HG02981 (cell line): ENCODE data around the gene AFG1L.
"Not testable (repeated sequence)": the region's sequence is repeated elsewhere in the genome, so short reads cannot be mapped to it uniquely, and the experiment has no call there.

ENCODE experiments used
- ATAC-seq: cut with Tn5 transposase; IDR thresholded peaks from one replicate; pipeline ENCODE4 v1.9.1; 2021; ENCODE audit warnings: mild to moderate bottlenecking, moderate library complexity; ENCODE audit not compliant: unreplicated experiment

The AFG1L gene

GRCh38 chr6:108348655-108349349 is 53.9 kb downstream of the AFG1L start:
- peak; percentile 91 for ATAC-seq

GRCh38 chr6:108350528-108350927 is 55.7 kb downstream of the AFG1L start:
- ATAC-seq, result peak; percentile 77

DNA sequence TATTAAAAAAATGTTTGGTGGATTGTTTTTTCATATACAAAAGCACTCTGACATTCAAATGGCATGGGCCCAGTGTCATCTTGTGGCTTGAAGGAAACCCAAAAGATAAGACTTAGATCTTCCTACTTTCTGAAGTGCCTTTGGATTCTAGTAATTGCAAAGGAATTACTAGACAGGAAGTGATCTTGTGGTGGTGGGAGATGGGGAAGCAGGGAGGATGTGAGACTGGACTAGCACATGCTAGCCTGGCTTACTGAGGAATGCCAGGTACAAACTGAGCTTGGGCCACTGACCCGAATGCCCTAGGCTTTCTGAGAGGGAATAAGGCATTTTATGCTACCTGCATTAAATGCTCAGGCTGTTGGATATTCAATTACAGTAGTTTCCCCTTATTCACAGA is 59.0 kb downstream of the AFG1L start:
- ATAC-seq, result no peak

DNA sequence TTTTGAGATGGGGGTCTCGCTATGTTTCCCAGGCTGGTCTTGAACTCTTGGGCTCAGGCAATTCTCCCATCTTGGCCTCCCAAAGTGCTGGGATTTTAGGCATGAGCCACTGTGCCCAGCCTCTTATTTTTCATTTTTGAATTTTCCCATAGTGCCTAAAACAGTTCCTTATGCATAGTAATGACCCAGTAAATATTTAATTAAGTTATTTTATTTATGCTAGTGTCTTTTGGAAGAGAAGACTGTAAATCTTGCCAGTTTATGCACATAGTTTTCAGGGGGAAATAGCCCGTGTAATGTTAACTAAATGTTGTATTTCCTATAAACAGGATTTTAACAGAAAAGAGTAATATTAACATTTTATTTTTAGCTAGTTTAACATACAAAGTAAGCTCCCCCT is 60.3 kb downstream of the AFG1L start:
- ATAC-seq, result no peak

DNA sequence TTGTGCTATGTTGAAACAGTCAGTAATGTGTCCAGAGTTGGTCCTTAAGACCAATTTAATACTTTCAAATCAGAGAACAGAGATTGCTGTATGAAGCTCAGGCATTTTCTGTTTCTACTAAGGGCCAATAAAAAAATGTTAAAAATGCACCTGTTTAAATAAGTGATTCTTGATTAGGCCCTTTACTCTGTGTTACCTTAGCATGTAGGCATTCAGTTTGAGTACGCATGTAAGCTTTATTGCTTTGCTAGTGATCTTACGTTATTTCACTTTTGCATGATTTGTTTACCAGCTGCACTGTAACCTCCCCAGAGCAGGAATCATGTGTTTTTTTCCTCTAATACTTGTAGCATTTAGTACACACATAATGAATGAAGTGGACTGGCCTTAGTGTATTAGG is 61.0 kb downstream of the AFG1L start:
- ATAC-seq, result no peak

GRCh38 chr6:108359901-108360882 is 65.3 kb downstream of the AFG1L start:
- ATAC-seq, result no peak

GRCh38 chr6:108360919-108361311 is 66.1 kb downstream of the AFG1L start:
- no peak for ATAC-seq

- no peak for ATAC-seq
Measured at GRCh38 chr6:108361312-108361932, 66.6 kb downstream of the AFG1L start.

DNA sequence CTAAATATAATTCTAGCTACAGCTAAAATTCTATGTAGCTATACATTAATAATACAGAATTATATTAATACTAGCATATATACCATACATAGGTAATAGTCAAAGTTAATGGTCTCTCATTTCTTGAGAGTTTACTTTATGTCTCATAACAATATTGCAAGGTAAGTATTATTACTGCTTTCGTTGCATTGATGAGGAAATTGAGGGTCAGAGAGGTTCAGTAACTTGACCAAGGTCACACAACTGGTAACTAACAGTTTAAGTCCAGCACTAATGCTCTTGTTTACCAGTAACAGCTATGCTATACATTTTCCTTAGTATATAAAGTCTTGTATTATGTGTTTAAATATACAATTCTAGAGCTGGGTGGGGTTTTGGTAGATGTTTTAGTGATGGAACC is 67.6 kb downstream of the AFG1L start:
- no peak for ATAC-seq

DNA sequence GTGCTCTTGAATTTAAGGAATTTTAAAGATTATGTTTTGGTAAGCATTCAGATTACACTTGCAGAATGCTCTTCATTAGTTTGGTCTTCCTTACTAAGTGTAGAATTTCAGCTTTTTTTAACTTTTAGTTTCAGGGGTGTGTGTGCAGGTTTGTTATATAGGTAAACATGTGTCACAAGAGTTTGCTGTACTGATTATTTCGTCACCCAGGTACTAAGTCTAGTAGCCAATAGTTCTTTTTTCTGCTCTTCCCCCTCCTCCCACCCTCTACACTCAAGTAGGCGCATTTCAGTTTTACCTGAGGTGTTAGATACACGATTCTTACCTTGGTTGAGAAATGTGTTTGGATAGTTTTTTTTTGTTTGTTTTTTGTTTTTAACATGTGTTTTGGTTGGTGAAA is 68.3 kb downstream of the AFG1L start:
- ATAC-seq, result no peak

- no peak for ATAC-seq
Measured at GRCh38 chr6:108363889-108364313, 69.0 kb downstream of the AFG1L start.

DNA sequence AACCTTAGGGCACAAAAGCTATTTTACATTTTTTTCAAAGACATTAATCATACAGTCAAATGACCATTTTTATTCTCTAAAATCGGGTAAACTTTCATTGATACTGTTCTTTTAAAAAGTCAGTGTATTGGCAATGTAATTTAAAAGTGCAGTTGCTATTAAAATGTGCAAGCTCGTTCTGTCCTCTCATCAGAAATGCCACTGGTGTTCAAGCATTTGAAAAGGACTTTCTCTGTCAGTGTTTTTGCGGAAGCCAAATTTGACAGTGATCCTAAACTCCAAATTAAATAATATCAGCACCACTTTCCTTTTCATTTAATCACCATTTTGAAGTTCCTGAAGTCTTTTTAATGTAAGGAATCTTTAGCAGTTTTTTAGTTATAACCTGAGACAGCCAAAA is 69.6 kb downstream of the AFG1L start:
- no peak for ATAC-seq

DNA sequence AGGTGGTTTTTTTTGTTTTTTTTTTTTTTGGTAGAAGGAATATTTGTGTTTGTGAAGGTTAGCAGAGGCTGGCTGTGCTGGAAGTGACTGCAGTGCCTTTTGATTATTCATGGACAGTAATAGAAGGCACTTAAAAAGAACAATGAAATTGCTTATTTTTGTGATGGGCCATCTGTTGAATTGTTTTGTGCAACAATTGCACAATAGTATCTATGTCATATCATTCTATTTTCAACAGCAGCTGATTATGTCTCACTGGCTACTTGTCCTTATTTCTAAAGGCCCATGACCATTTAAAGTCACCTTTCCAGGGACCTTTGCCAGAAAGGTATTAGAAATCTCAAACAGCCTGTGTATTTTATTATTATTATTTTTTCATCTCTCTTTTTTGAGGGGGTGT is 70.6 kb downstream of the AFG1L start:
- no peak for ATAC-seq

DNA sequence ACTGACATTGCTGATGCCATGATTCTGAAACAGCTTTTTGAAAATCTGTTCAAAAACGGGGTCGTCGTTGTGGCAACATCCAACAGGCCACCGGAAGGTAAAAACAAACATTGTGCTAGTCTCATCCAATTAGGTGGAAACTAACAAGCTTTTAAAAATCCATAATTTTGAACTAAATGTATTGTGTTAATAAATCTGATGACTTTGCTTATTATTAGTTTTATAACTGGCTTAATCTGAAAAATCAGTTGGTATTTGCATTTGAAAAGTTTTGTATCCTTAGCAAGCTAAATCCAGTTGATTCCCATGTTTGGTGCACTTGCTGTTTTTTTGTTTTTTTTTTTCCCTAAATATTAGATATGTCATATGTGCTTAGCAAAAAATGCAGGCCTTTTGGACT is 71.4 kb downstream of the AFG1L start:
- ATAC-seq, result no peak

GRCh38 chr6:108368431-108369030 is 73.7 kb downstream of the AFG1L start:
- ATAC-seq, result no peak

DNA sequence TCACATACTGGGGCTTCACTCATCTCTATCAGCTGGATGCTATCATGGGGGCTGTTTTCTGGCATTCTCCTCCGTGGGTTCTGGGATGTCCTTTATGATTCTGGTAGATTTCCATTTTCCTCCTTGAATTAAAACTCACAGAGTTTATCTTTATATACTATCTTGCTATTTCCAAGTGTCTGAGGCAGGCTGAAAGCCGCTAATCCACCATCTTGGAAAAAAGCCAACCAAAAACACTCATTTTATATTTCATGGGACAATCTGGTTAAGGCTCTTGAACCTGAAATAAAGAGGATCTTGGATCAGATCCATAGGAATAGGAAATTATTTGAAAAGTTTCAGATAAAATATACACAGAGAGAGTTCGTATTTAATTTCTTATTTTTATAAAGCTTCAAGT is 86.0 kb downstream of the AFG1L start:
- ATAC-seq, result no peak

DNA sequence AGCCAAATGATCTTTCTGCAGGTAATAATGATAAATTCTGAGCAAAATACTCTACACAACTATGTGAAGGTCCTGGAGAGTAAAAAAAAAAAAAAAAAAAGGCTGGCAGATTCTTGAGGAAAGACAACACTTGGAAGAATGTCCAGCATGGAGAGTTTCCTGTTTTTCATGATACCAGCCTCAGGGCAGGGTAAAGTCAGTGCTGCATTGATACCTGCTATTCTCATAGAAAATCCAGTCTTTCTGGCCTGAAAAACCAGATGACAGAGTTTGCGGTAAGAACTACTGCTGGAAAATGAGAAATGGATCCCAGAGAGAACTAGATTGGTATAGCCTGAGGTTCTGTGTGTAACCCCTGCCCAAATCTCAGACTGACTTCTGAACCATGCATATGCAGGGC is 89.1 kb downstream of the AFG1L start:
- ATAC-seq, result no peak

GRCh38 chr6:108389190-108389589 is 94.3 kb downstream of the AFG1L start:
- ATAC-seq, result not testable (repeated sequence)

DNA sequence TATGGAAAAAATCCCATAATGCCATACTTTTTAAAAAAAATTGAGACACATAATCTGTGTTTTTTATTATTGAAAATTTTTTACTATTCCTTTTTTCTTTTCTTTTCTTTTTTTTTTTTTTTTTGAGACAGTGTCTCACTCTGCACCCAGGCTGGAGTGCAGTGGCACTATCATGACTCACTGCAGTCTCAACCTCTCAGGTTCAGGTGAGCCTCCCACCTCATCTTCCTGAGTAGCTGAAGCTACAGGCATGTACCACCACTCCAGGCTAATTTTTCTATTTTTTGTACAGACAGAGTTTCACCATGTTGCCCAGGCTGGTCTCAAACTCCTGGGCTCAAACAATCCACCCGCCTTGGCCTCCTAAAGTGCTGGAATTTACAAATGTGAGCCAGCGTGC is 100.4 kb downstream of the AFG1L start:
- ATAC-seq, result no peak

DNA sequence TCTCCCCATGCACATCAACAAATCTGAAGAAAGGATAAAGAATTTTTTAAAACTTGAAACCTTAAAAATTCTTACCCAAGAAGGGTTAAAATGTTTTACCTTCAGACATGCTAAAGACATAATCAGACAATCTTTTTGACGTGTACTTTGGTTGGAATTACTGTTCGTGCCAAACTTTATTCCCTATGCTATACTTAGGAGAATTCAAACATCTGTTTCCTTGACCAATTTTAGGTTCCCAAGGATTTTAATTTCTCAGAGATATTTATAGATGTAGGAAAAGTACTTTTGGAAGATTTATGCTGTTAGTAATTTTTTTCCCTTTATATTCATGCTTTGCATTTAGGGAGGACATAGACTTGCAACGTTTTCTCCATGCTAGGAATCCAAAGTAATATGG is 108.4 kb downstream of the AFG1L start:
- ATAC-seq, result no peak

GRCh38 chr6:108406943-108407342 is 112.1 kb downstream of the AFG1L start:
- no peak for ATAC-seq
